Colonic mucosa (tissue), 4 donors: Measurements from ENCODE around the gene EPB41L2. TPM values are rescaled to one million over a fixed set of nuclear protein-coding genes. Genes with fewer than 3 reads are reported as not detected.

Source experiments
- DNase-seq: peaks from one replicate; pipeline ENCODE4 v3.0.0-alpha.2; 2020
- H3K27ac ChIP-seq: fragments of 200-600 bp; one replicate; pipeline ENCODE4 v1.8.0; 2021
- H3K27me3 ChIP-seq: fragments of 200-600 bp; one replicate; pipeline ENCODE4 v1.8.0; 2021
- H3K36me3 ChIP-seq: fragments of 200-600 bp; one replicate; pipeline ENCODE4 v1.8.0; 2021
- H3K4me1 ChIP-seq: fragments of 200-600 bp; one replicate; pipeline ENCODE4 v1.8.0; 2021; ENCODE audit warnings: mild to moderate bottlenecking
- H3K4me3 ChIP-seq: fragments of 200-600 bp; one replicate; pipeline ENCODE4 v1.8.0; 2021
- H3K9ac ChIP-seq, 2 donors: one replicate each; pipeline ENCODE4 v1.7.0; 2013; ENCODE audit warnings: control low read depth in 2 of 2, low read depth in 2 of 2, low read length in 2 of 2
- H3K9me3 ChIP-seq: fragments of 200-600 bp; one replicate; pipeline ENCODE4 v1.8.0; 2021
- CTCF ChIP-seq: fragments of 200-600 bp; IDR thresholded peaks from one replicate; pipeline ENCODE4 v1.8.0; 2022; ENCODE audit warnings: antibody characterized with exemption, mild to moderate bottlenecking
- intact Hi-C: fragments of 100-400 bp; cut with DNase I; formaldehyde crosslinking; loops from one replicate; pipeline ENCODE4 v1.14.1; 2022
- total RNA-seq, 2 donors: library from RNA; stranded (reverse); fragmentation: NEBNext Ultra II Directional in 1 of 2; extraction: Animal tissue kit (Norgen Biotek cat#: 25700) in 1 of 2; gene quantifications; one replicate each; pipeline ENCODE4 v1.2.1, GENCODE V29; 2021
- donor health status: healthy.
- donor health status: DM: no; HTN: no; CAD: no.
- donor health status: DM: no; HTN: no; CAD: no.

The EPB41L2 gene
- total RNA-seq, 2 donors from 2014 or later, result 106 to 113 TPM

DNA sequence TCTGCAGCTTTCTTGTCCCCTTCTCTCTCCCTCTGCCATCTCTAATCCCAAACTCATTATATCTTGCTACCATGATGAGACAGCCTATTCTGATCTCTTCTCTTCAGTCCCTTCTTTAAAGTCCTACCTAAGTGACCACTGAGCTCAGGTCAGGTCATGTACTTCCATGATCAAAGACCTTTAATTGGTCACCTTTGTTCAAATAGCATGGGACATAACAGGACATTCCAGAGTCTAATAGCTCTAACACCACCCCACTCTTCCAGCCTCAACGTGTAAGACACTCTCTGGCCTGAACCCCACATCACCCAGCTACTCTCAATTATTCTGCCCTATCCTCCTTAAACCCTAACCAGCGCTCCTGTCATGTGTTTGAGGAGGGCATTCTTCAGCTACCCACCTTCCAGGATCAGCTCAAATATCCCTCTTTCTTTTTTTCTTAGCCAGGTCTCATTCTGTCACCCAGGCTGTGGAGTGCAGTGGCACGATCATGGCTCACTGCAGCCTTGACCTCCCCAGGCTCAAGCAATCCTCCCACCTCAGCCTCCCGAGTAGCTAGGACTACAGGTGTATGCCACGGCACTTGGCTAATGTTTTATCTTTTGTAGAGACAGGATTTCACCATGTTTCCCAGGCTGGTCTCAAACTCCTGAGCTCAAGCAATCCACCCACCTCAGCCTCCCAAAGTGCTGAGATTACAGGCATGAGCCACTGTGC lies 237.9 kb downstream of the EPB41L2 start:
- no peaks in the 10 kb centered on the region for H3K36me3 ChIP-seq
- intact Hi-C loops, result no loop called here
- no peak for TF ChIP-seq CTCF

GRCh38 chr6:130822736-130823135 lies 240.3 kb downstream of the EPB41L2 start:
- intact Hi-C loops, result no loop called here
- Histone ChIP-seq H3K4me3 (no peak overlapping the region), H3K27me3 (no peaks in the 10 kb centered on the region), H3K36me3 (no peaks in the 10 kb centered on the region), H3K27ac (no peak overlapping the region), H3K4me1 (no peaks in the 10 kb centered on the region), H3K9me3 (no peaks in the 10 kb centered on the region), H3K9ac (no peak overlapping the region)
- DNase-seq, result no peak
- no peak for TF ChIP-seq CTCF

More for the DNA sequence above, 237.9 kb downstream of the EPB41L2 start:
- DNase-seq, result no peak
- H3K9me3 ChIP-seq, result no peaks in the 10 kb centered on the region
- H3K4me3 ChIP-seq, result no peak overlapping the region
- H3K9ac ChIP-seq, result no peak overlapping the region
- no peaks in the 10 kb centered on the region for H3K27me3 ChIP-seq
- no peak overlapping the region for H3K27ac ChIP-seq
- no peaks in the 10 kb centered on the region for H3K4me1 ChIP-seq

DNA sequence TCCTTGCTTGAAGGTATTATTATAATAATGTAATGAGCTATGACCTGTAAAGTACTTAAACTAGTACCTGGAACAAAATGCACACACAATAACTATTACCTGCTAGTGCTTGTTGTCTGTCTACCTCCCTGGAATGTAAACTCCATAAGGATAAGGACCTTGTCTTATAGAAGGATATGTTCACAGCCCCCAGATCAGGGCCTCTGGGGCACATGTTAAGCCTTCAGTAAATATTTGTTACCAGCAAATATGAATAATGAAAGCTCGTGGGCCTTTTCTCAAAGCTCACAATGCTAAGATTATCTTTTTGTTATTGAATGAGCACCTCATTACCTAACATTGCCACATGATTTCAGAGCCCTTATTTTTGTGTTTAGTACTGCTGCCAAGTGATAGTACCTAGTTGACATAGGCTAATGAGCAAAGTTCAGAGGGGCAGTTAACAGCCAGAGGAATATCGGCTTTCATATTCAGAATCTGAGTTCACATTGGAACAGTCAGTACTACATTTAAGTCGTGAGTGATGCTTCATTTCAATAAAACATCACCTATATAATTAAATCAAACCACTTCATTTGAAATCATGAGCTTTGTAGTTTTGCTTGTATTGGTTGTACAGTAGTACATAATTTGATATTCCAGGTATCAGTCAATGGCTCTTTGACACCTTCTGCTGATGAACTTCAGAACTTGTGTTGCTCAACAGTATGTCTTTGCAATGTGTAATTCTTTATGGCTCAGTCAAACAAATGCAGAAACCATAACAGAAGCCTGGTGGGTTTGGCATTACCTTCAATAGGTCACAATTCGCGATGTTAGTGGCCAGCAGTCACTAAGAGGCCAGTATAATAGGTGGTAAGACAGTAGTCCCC lies 247.6 kb downstream of the EPB41L2 start:
- TF ChIP-seq CTCF, result no peak
- no peak overlapping the region for H3K9ac ChIP-seq
- no peaks in the 10 kb centered on the region for H3K9me3 ChIP-seq
- no peak overlapping the region for H3K4me3 ChIP-seq
- H3K4me1 ChIP-seq, result no peaks in the 10 kb centered on the region
- no peaks in the 10 kb centered on the region for H3K36me3 ChIP-seq
- no peak overlapping the region for H3K27ac ChIP-seq
- no peak for DNase-seq
- intact Hi-C loops, result no loop called here
- no peaks in the 10 kb centered on the region for H3K27me3 ChIP-seq

GRCh38 chr6:130814506-130814905 lies 248.5 kb downstream of the EPB41L2 start:
- DNase-seq, result no peak
- H3K27me3 ChIP-seq, result no peaks in the 10 kb centered on the region
- TF ChIP-seq CTCF, result no peak
- H3K9ac ChIP-seq, result no peak overlapping the region
- H3K27ac ChIP-seq, result no peak overlapping the region
- no peaks in the 10 kb centered on the region for H3K4me1 ChIP-seq
- intact Hi-C loops, result no loop called here
- no peak overlapping the region for H3K4me3 ChIP-seq
- H3K9me3 ChIP-seq, result no peaks in the 10 kb centered on the region
- no peaks in the 10 kb centered on the region for H3K36me3 ChIP-seq

DNA sequence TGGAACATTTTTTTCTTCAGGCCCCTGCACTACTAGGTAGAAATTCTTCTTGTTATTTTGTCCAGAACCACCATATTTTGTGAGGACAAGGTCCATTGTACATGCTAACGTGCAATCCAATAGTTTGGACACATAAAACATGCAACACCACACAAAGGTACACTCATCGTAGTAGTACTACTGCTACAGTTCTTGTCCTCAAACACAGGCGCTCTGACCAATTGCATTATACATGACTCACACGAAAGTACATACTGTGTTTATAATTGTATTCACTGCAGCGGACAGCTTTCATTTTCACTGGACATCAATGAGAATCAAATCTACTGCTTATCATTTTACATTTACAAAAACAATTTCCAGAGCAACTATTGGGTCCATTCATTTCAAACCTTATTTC lies 251.1 kb downstream of the EPB41L2 start:
- no peaks in the 10 kb centered on the region for H3K36me3 ChIP-seq
- H3K4me1 ChIP-seq, result no peaks in the 10 kb centered on the region
- no peaks in the 10 kb centered on the region for H3K27me3 ChIP-seq
- intact Hi-C loops, result no loop called here
- TF ChIP-seq CTCF, result no peak
- no peak overlapping the region for H3K9ac ChIP-seq
- no peaks in the 10 kb centered on the region for H3K9me3 ChIP-seq
- H3K4me3 ChIP-seq, result no peak overlapping the region
- no peak overlapping the region for H3K27ac ChIP-seq
- no peak for DNase-seq
